GM15510 (cell line): Measurements from ENCODE around the gene PSIP1.

Experiments
- POLR2A ChIP-seq: IDR thresholded peaks from 3 replicates; pipeline ENCODE4 v1.6.1; 2011; ENCODE audit warnings: borderline replicate concordance; ENCODE audit not compliant: insufficient read length; ENCODE audit errors: extremely low read depth

PSIP1 gene

GRCh38 chr9:15512889-15513288, 2.1 kb upstream of the PSIP1 start:
- TF ChIP-seq POLR2A: no peak

GRCh38 chr9:15512204-15512603, 1.4 kb upstream of the PSIP1 start:
- TF ChIP-seq POLR2A: no peak

- TF ChIP-seq POLR2A: no peak
Measured at GRCh38 chr9:15509931-15510788, 610 bp downstream of the PSIP1 start.

GRCh38 chr9:15505921-15506320, 4.8 kb downstream of the PSIP1 start:
- TF ChIP-seq POLR2A: no peak

GRCh38 chr9:15501803-15502202, 9.0 kb downstream of the PSIP1 start:
- TF ChIP-seq POLR2A: no peak

- TF ChIP-seq POLR2A: no peak
Measured at GRCh38 chr9:15501179-15501578, 9.6 kb downstream of the PSIP1 start.

GRCh38 chr9:15499139-15499538, 11.6 kb downstream of the PSIP1 start:
- TF ChIP-seq POLR2A: no peak

GRCh38 chr9:15498246-15498995, 12.3 kb downstream of the PSIP1 start:
- TF ChIP-seq POLR2A: no peak

GRCh38 chr9:15492485-15493150, 18.2 kb downstream of the PSIP1 start:
- no peak for TF ChIP-seq POLR2A

GRCh38 chr9:15491950-15492349, 18.8 kb downstream of the PSIP1 start:
- TF ChIP-seq POLR2A: no peak

- no peak for TF ChIP-seq POLR2A
Measured at GRCh38 chr9:15485836-15486666, 24.7 kb downstream of the PSIP1 start.

GRCh38 chr9:15484802-15485201, 26.0 kb downstream of the PSIP1 start:
- TF ChIP-seq POLR2A: no peak

- TF ChIP-seq POLR2A: no peak
Measured at GRCh38 chr9:15482146-15482545, 28.6 kb downstream of the PSIP1 start.

- TF ChIP-seq POLR2A: no peak
Measured at GRCh38 chr9:15480028-15480427, 30.7 kb downstream of the PSIP1 start.

- TF ChIP-seq POLR2A: no peak
Measured at GRCh38 chr9:15475923-15476536, 34.7 kb downstream of the PSIP1 start.

GRCh38 chr9:15469862-15470261, 40.9 kb downstream of the PSIP1 start:
- no peak for TF ChIP-seq POLR2A
